ENCODE results near the gene CXCL12. TPM values are rescaled to one million over a fixed set of nuclear protein-coding genes. Genes with fewer than 3 reads are reported as not detected.

Gene CXCL12
- total RNA-seq, 1 experiment from 2014 or later: 0.47 TPM

GRCh38 chr10:44386546-44387052 is 1.7 kb upstream of the CXCL12 start:
- Histone ChIP-seq H3K9me3 (ENCODE audit: low read length) (no peaks in the 10 kb centered on the region), H3K4me3 (ENCODE audit: low read length) (no peak overlapping the region), H3K36me3 (ENCODE audit: low read depth, low read length) (no peaks in the 10 kb centered on the region), H3K9ac (ENCODE audit: low read length) (no peak overlapping the region), H3K27me3 (ENCODE audit: low read length) (peaks cover 44% of the 10 kb centered on the region), H3K4me2 (ENCODE audit: low read length) (no peak overlapping the region), H3F3A (ENCODE audit: low read length, unreplicated experiment) (no peaks in the 10 kb centered on the region), H3K9me2 (replicated peaks; ENCODE audit: low read length) (no peaks in the 10 kb centered on the region), H3K27ac (ENCODE audit: low read length) (no peak overlapping the region), H4K20me1 (ENCODE audit: low read length) (no peaks in the 10 kb centered on the region), H3K4me1 (ENCODE audit: insufficient read depth, low read length) (no peaks in the 10 kb centered on the region), H2AFZ (ENCODE audit: low read length) (0 out of 2 replicates have a peak overlapping the region, but pooled peaks have one; percentile 5), H3K79me2 (ENCODE audit: low read length) (no peaks in the 10 kb centered on the region)
- ATAC-seq: peak; percentile 90
- CTCF ChIA-PET: interaction anchor here (0.6 to 1.6 kb wide), 2 partner anchors 714 to 715 kb away, joined by 3 read pairs; no protein-coding TSS in a partner anchor
- DNase-seq: peak; percentile 73
- intact Hi-C loops (cut with micrococcal nuclease): loop anchor here (1.0 to 10.0 kb wide), 3 partner anchors 478 to 715 kb away; no protein-coding TSS in a partner anchor
- POLR2A ChIA-PET (ENCODE audit: unreplicated experiment): interaction anchor here (0.6 kb wide), 2 partner anchors 698 to 716 kb away, joined by 3 read pairs; no protein-coding TSS in a partner anchor
- BruUV-seq (replicated peaks): no TSS peak
- TF ChIP-seq EZH2phosphoT487 (IDR thresholded peaks at IDR 0.05; ENCODE audit: borderline replicate concordance, low read length) (no peak), CTCF (conservative IDR thresholded peaks at IDR 0.05; ENCODE audit: low read depth, low read length) (peak; percentile 87)

DNA sequence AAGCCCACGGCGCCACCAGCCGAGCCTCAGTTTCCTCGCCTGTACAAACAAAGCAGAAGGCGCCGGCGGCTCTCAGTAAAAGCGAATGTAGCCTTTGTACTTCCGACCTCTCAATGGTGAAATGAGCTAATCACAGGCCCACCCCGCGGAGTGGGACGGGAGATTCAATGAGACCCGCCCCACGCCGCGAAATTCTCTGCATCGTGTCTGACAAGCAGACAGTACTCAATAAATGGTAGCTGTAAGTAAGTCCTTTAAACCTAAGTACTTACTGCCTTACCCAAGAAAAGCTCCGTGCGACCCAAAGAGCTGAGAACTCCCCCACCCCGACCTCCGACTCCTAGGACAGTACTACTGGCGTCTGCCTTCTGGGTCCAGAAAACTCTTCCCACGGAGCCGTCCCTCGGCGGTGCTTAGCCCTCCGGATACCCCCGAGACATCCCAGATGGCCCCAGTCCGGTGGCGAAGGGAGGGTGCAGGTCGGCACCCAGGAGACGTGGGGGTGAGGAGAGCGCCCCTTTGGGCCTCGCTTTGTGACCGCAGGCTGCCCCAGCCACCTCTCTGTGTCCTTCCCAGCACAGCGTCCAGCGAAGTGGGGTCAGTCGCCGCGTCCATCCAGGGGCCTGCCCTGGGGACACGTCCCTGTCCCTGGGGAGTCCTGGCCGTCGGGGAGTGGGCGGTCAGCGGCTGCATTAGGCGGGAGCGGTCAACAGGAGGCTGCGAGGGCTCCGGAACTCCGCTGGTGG is 972 bp upstream of the CXCL12 start:
- Histone ChIP-seq H3K9me2 (replicated peaks; ENCODE audit: low read length) (no peaks in the 10 kb centered on the region), H4K20me1 (ENCODE audit: low read length) (no peaks in the 10 kb centered on the region), H3K27me3 (ENCODE audit: low read length) (peaks cover 44% of the 10 kb centered on the region), H3K79me2 (ENCODE audit: low read length) (no peaks in the 10 kb centered on the region), H3K27ac (ENCODE audit: low read length) (no peak overlapping the region), H2AFZ (ENCODE audit: low read length) (no peak overlapping the region), H3K4me3 (ENCODE audit: low read length) (no peak overlapping the region), H3K9me3 (ENCODE audit: low read length) (no peaks in the 10 kb centered on the region), H3K36me3 (ENCODE audit: low read depth, low read length) (no peaks in the 10 kb centered on the region), H3K4me1 (ENCODE audit: insufficient read depth, low read length) (no peaks in the 10 kb centered on the region), H3F3A (ENCODE audit: low read length, unreplicated experiment) (no peaks in the 10 kb centered on the region), H3K9ac (ENCODE audit: low read length) (no peak overlapping the region), H3K4me2 (ENCODE audit: low read length) (no peak overlapping the region)
- ChIA-PET POLR2A (ENCODE audit: unreplicated experiment) (interaction anchor here (0.6 kb wide), 2 partner anchors 698 to 716 kb away, joined by 3 read pairs; no protein-coding TSS in a partner anchor), CTCF (interaction anchor here (0.6 to 1.6 kb wide), 2 partner anchors 714 to 715 kb away, joined by 3 read pairs; no protein-coding TSS in a partner anchor)
- no peak for ATAC-seq
- DNase-seq: no peak
- TF ChIP-seq CTCF (conservative IDR thresholded peaks at IDR 0.05; ENCODE audit: low read depth, low read length) (no peak), EZH2phosphoT487 (IDR thresholded peaks at IDR 0.05; ENCODE audit: borderline replicate concordance, low read length) (no peak; the same call in 1 of the 2 replicates), EZH2 (IDR thresholded peaks at IDR 0.05; ENCODE audit: low read length, unreplicated experiment) (no peak)
- BruUV-seq (replicated peaks): no TSS peak
- intact Hi-C loops (cut with micrococcal nuclease): loop anchor here (1.0 to 10.0 kb wide), 3 partner anchors 479 to 715 kb away; no protein-coding TSS in a partner anchor
